Fibroblast of lung (primary cell): ENCODE results near the gene LHFPL6. TPM values are rescaled to one million over a fixed set of nuclear protein-coding genes. Genes with fewer than 3 reads are reported as not detected.

Experiments
- DNase-seq, 2 donors: peaks; one replicate each; pipeline versions ENCODE4 v3.0.0 to v3.0.0-alpha.2; 2010; ENCODE audit warnings: low read depth in 2 of 2
- H2AFZ ChIP-seq: 2 replicates; pipeline ENCODE4 v1.5.1; 2012; ENCODE audit warnings: low read length, control low read depth, inconsistent platforms
- H3K27ac ChIP-seq: 2 replicates; pipeline ENCODE4 v1.5.1; 2011; ENCODE audit warnings: low read length, control low read depth; ENCODE audit not compliant: insufficient read depth
- H3K27me3 ChIP-seq: 2 replicates; pipeline ENCODE4 v1.5.1; 2011; ENCODE audit warnings: mild to moderate bottlenecking, low read length; ENCODE audit not compliant: control insufficient read depth, insufficient read depth
- H3K36me3 ChIP-seq: 2 replicates; pipeline ENCODE4 v1.5.1; 2011; ENCODE audit warnings: low read length; ENCODE audit not compliant: control insufficient read depth, insufficient read depth
- H3K4me1 ChIP-seq: 2 replicates; pipeline ENCODE4 v1.5.1; 2011; ENCODE audit warnings: low read length; ENCODE audit not compliant: control insufficient read depth, insufficient read depth; ENCODE audit errors: extremely low read depth
- H3K4me2 ChIP-seq: 2 replicates; pipeline ENCODE4 v1.5.1; 2011; ENCODE audit warnings: low read length, control low read depth; ENCODE audit not compliant: insufficient read depth; ENCODE audit errors: extremely low read depth
- H3K4me3 ChIP-seq, 4 experiments: fragments of 200-600 bp in 1 of 4; sonication (generic) in 1 of 4; replicated peaks in 1 of 4; 2 replicates each; pipeline ENCODE4 v1.5.1; 2011 to 2016; ENCODE audit warnings: low read length in 4 of 4, low read depth in 3 of 4, mild to moderate bottlenecking in 3 of 4, control low read depth in 2 of 4, inconsistent platforms in 1 of 4, mixed read lengths in 1 of 4; ENCODE audit not compliant: insufficient read depth in 1 of 4; ENCODE audit errors: control extremely low read depth in 1 of 4
- H3K79me2 ChIP-seq: 2 replicates; pipeline ENCODE4 v1.5.1; 2012; ENCODE audit warnings: mild to moderate bottlenecking, low read length, inconsistent platforms; ENCODE audit not compliant: control insufficient read depth, insufficient read depth
- H3K9ac ChIP-seq: 2 replicates; pipeline ENCODE4 v1.5.1; 2011; ENCODE audit warnings: mild to moderate bottlenecking, low read length, control low read depth; ENCODE audit not compliant: insufficient read depth
- H3K9me3 ChIP-seq: 2 replicates; pipeline ENCODE4 v1.5.1; 2012; ENCODE audit warnings: low read depth, low read length; ENCODE audit not compliant: control insufficient read depth, insufficient read depth
- H4K20me1 ChIP-seq: 2 replicates; pipeline ENCODE4 v1.5.1; 2011; ENCODE audit warnings: low read length; ENCODE audit not compliant: control insufficient read depth, insufficient read depth; ENCODE audit errors: extremely low read depth
- CTCF ChIP-seq, 2 donors: IDR thresholded peaks in 1 of 2; conservative IDR thresholded peaks in 1 of 2; 1 replicate in 1 of 2; 2 replicates in 1 of 2; pipeline ENCODE4 v1.5.1; 2011 to 2012; ENCODE audit warnings: low read length in 2 of 2, control low read depth in 1 of 2, inconsistent platforms in 1 of 2, low read depth in 1 of 2, mild to moderate bottlenecking in 1 of 2
- EZH2 ChIP-seq: IDR thresholded peaks from 2 replicates; pipeline ENCODE4 v1.5.1; 2012; ENCODE audit warnings: low read length, control low read depth, mild to moderate bottlenecking; ENCODE audit errors: missing control alignments
- polyA plus RNA-seq, 2 donors: library from polyadenylated mRNA; depleted of rRNA in 1 of 2; stranded (reverse) in 1 of 2; unstranded in 1 of 2; fragments of >200 nt; gene quantifications; 2 replicates each; pipeline ENCODE4 v1.2.1, GENCODE V29; 2011 to 2012; ENCODE audit warnings: missing spikeins in 1 of 2
- total RNA-seq: library from RNA; depleted of rRNA; stranded (reverse); fragments of >200 nt; gene quantifications from 2 replicates; pipeline ENCODE4 v1.2.1, GENCODE V29; 2014

LHFPL6 gene
- total and polyA plus RNA-seq, 2 donors (not counting 1 experiment from before 2014, with no cell fraction given), result 42.4 to 86.8 TPM

GRCh38 chr13:39450176-39450575 lies 152.8 kb downstream of the LHFPL6 start:
- no peaks in the 10 kb centered on the region for H3K79me2 ChIP-seq
- H3K4me2 ChIP-seq, result no peak overlapping the region
- no peak overlapping the region for H3K4me3 ChIP-seq
- no peaks in the 10 kb centered on the region for H3K27me3 ChIP-seq
- DNase-seq, result no peak
- TF ChIP-seq CTCF (conservative IDR thresholded peaks at IDR 0.05 in 1 of 2, IDR thresholded peaks at IDR 0.05 in 1 of 2; ENCODE audit: low read depth in 1 of 2, low read length in 2 of 2) (no peak), EZH2 (no peak)
- peaks cover 2% of the 10 kb centered on the region for H3K4me1 ChIP-seq
- H3K27ac ChIP-seq, result no peak overlapping the region
- no peak overlapping the region for H3K9ac ChIP-seq
- H3K9me3 ChIP-seq, result no peaks in the 10 kb centered on the region
- no peak overlapping the region for H2AFZ ChIP-seq
- H3K36me3 ChIP-seq, result no peaks in the 10 kb centered on the region
- no peaks in the 10 kb centered on the region for H4K20me1 ChIP-seq

- Histone ChIP-seq H3K9ac (no peak overlapping the region), H3K36me3 (no peaks in the 10 kb centered on the region), H3K27me3 (no peaks in the 10 kb centered on the region), H3K79me2 (no peaks in the 10 kb centered on the region), H3K4me2 (no peak overlapping the region), H2AFZ (no peak overlapping the region), H3K27ac (no peak overlapping the region), H3K4me1 (peaks cover 2% of the 10 kb centered on the region), H3K9me3 (no peaks in the 10 kb centered on the region), H3K4me3 (no peak overlapping the region), H4K20me1 (no peaks in the 10 kb centered on the region)
- no peak for DNase-seq
- TF ChIP-seq CTCF (conservative IDR thresholded peaks at IDR 0.05 in 1 of 2, IDR thresholded peaks at IDR 0.05 in 1 of 2; ENCODE audit: low read depth in 1 of 2, low read length in 2 of 2) (no peak), EZH2 (no peak)
Observed at GRCh38 chr13:39448834-39449233, 154.2 kb downstream of the LHFPL6 start.

- no peak overlapping the region for H3K4me3 ChIP-seq
- H3K27me3 ChIP-seq, result no peaks in the 10 kb centered on the region
- no peaks in the 10 kb centered on the region for H3K9me3 ChIP-seq
- H3K36me3 ChIP-seq, result no peaks in the 10 kb centered on the region
- no peak overlapping the region for H2AFZ ChIP-seq
- no peak overlapping the region for H3K9ac ChIP-seq
- TF ChIP-seq CTCF (conservative IDR thresholded peaks at IDR 0.05 in 1 of 2, IDR thresholded peaks at IDR 0.05 in 1 of 2; ENCODE audit: low read depth in 1 of 2, low read length in 2 of 2), result no peak
- no peak for TF ChIP-seq EZH2
- no peaks in the 10 kb centered on the region for H4K20me1 ChIP-seq
- no peak overlapping the region for H3K27ac ChIP-seq
- H3K4me1 ChIP-seq, result no peaks in the 10 kb centered on the region
- H3K79me2 ChIP-seq, result no peaks in the 10 kb centered on the region
- DNase-seq, result no peak
- no peak overlapping the region for H3K4me2 ChIP-seq
Observed at GRCh38 chr13:39446865-39447264, 156.1 kb downstream of the LHFPL6 start.
